ENCODE data around the gene TPK1.

- TF ChIP-seq ZFP36 (IDR thresholded peaks at IDR 0.05; ENCODE audit: borderline replicate concordance, partially characterized antibody) (no peak), MAX (IDR thresholded peaks at IDR 0.05) (no peak), CTCF (IDR thresholded peaks at IDR 0.05) (no peak), NFE2L2 (conservative IDR thresholded peaks at IDR 0.05; ENCODE audit: low read length) (no peak), ESRRA (IDR thresholded peaks at IDR 0.05; ENCODE audit: borderline replicate concordance, low read length) (no peak), RCOR1 (IDR thresholded peaks at IDR 0.05; ENCODE audit: low read depth, low read length) (no peak), ZC3H11A (IDR thresholded peaks at IDR 0.05) (no peak), EP300 (IDR thresholded peaks at IDR 0.05) (no peak), POLR2A (IDR thresholded peaks at IDR 0.05; ENCODE audit: low read length) (no peak), KDM5A (IDR thresholded peaks at IDR 0.05) (no peak)
- TF ChIP-seq, protein P1, sequence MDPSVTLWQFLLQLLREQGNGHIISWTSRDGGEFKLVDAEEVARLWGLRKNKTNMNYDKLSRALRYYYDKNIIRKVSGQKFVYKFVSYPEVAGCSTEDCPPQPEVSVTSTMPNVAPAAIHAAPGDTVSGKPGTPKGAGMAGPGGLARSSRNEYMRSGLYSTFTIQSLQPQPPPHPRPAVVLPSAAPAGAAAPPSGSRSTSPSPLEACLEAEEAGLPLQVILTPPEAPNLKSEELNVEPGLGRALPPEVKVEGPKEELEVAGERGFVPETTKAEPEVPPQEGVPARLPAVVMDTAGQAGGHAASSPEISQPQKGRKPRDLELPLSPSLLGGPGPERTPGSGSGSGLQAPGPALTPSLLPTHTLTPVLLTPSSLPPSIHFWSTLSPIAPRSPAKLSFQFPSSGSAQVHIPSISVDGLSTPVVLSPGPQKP (IDR thresholded peaks at IDR 0.05; ENCODE audit: low read depth, low read length), result no peak
Observed at GRCh38 chr7:144653449-144653848, 182.4 kb downstream of the TPK1 start.
